Lower leg skin (tissue), 3 donors: Measurements from ENCODE around the gene NUDT3.

Source experiments
- CTCF ChIP-seq, 3 donors: fragments of 450-650 bp; IDR thresholded peaks; one replicate each; pipeline ENCODE4 v1.5.1; 2016; ENCODE audit warnings: antibody characterized with exemption in 3 of 3, mild to moderate bottlenecking in 3 of 3, moderate library complexity in 2 of 3
- POLR2A ChIP-seq, 2 donors: fragments of 450-650 bp; IDR thresholded peaks; one replicate each; pipeline ENCODE4 v1.6.1; 2016 to 2017; ENCODE audit warnings: antibody characterized with exemption in 2 of 2, mild to moderate bottlenecking in 1 of 2, moderate library complexity in 1 of 2

DNA sequence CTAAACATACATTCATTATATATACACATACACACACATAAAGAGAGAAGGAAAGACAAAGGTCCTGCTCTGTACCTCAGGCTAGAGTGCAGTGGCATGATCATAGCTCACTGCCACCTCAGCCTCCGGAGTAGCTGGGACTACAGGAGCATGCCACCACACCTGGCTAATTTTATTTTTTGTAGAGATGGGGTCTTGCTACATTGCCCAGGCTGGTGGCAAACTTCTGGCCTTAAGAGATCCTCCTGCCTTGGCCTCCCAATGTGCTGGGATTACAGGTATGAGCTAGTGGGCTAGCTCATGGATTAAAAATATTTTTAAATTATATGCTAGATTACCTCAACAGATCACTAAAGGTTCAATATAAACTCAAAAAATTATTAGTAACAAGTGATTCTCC lies 30.3 kb downstream of the NUDT3 start:
- TF ChIP-seq POLR2A (IDR thresholded peaks at IDR 0.05) (no peak), CTCF (IDR thresholded peaks at IDR 0.05) (no peak)
